ENCODE data around the gene ACTR8. TPM values are rescaled to one million over a fixed set of nuclear protein-coding genes. Genes with fewer than 3 reads are reported as not detected.

Gene ACTR8
- total RNA-seq, 5 donors from 2014 or later (not counting 1 experiment from before 2014, with no cell fraction given) = 23.0 to 47.3 (median 35.2) TPM

GRCh38 chr3:53841296-53841695 lies 40.7 kb downstream of the ACTR8 start:
- no peak overlapping the region for H3K27ac ChIP-seq (ENCODE audit: low read length)
- H3K36me3 Mint-ChIP-seq = no peaks in the 10 kb centered on the region
- ATAC-seq (replicated peaks in 1 of 4) = no peak
- no peak overlapping the region for H3K4me3 ChIP-seq (ENCODE audit: control insufficient read depth in 1 of 2, extremely low read depth in 1 of 2, low read length in 1 of 2)
- H3K9me3 ChIP-seq = no peaks in the 10 kb centered on the region
- H3K27ac Mint-ChIP-seq = no peak overlapping the region
- no peaks in the 10 kb centered on the region for H3K36me3 ChIP-seq (ENCODE audit: control insufficient read depth in 2 of 2, extremely low read depth in 1 of 2, insufficient read depth in 1 of 2, low read length in 1 of 2)
- H3K4me3 Mint-ChIP-seq = no peak overlapping the region
- H3K9me3 Mint-ChIP-seq = no peaks in the 10 kb centered on the region
- 95% methylated on average over 4 of the region's 5 CpGs for WGBS (ENCODE audit: insufficient coverage)
- ChIA-PET CTCF (no interaction called here), POLR2A (no interaction called here)
- peaks cover 0 to 5% (median 2%) of the 10 kb centered on the region in 3 donors for H3K4me1 Mint-ChIP-seq
- peaks cover 25 to 40% of the 10 kb centered on the region in 2 donors for H3K27me3 Mint-ChIP-seq
- no peak for DNase-seq
- H3K27me3 ChIP-seq (replicated peaks in 1 of 2; ENCODE audit: control insufficient read depth in 2 of 2, extremely low read depth in 1 of 2, insufficient read depth in 2 of 2, low read length in 1 of 2) = peaks cover 5 to 48% of the 10 kb centered on the region in 2 experiments
- peaks cover 0 to 5% of the 10 kb centered on the region in 2 experiments for H3K4me1 ChIP-seq (ENCODE audit: control insufficient read depth in 1 of 2, extremely low read depth in 1 of 2, insufficient read depth in 2 of 2, low read length in 2 of 2)

DNA sequence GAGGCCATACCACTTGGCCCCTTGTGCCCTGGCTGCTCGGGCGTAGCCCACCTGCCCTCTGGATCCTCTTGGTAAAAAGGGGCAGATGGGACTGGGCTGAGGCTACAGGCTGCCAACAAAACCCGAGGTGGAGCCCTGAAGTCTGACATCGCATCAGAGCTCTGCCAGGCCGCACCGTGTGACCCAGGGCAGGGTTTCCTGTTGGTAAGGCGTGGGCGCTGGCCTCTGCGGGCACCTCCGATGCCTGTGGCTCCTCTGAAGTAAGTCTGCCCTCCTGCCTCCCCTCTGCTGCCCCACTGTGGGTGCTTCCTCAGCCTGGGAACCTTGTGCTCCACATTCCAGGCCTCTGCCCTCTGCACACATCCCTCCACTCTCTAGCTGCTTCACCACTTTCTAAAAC lies 44.6 kb downstream of the ACTR8 start:
- Histone ChIP-seq H3K4me1 (ENCODE audit: control insufficient read depth in 1 of 2, extremely low read depth in 1 of 2, insufficient read depth in 2 of 2, low read length in 2 of 2) (no peaks in the 10 kb centered on the region), H3K36me3 (ENCODE audit: control insufficient read depth in 2 of 2, extremely low read depth in 1 of 2, insufficient read depth in 1 of 2, low read length in 1 of 2) (no peaks in the 10 kb centered on the region), H3K9me3 (no peaks in the 10 kb centered on the region), H3K27me3 (replicated peaks in 1 of 2; ENCODE audit: control insufficient read depth in 2 of 2, extremely low read depth in 1 of 2, insufficient read depth in 2 of 2, low read length in 1 of 2) (peaks cover 0 to 17% of the 10 kb centered on the region in 2 experiments), H3K4me3 (ENCODE audit: control insufficient read depth in 1 of 2, extremely low read depth in 1 of 2, low read length in 1 of 2) (no peak overlapping the region), H3K27ac (ENCODE audit: low read length) (no peak overlapping the region)
- ATAC-seq (replicated peaks in 1 of 4) (peak in 1 of 4 experiments; percentile 17), DNase-seq (no peak)
- no peak overlapping the region for H3K27ac Mint-ChIP-seq
- peaks cover 6 to 8% of the 10 kb centered on the region in 2 donors for H3K27me3 Mint-ChIP-seq
- no peaks in the 10 kb centered on the region for H3K9me3 Mint-ChIP-seq
- no peaks in the 10 kb centered on the region for H3K4me1 Mint-ChIP-seq
- POLR2A ChIA-PET = no interaction called here
- CTCF ChIA-PET = no interaction called here
- H3K4me3 Mint-ChIP-seq = no peak overlapping the region
- H3K36me3 Mint-ChIP-seq = no peaks in the 10 kb centered on the region
- 68% methylated on average over 9 of the region's 10 CpGs for WGBS (ENCODE audit: insufficient coverage)

DNA sequence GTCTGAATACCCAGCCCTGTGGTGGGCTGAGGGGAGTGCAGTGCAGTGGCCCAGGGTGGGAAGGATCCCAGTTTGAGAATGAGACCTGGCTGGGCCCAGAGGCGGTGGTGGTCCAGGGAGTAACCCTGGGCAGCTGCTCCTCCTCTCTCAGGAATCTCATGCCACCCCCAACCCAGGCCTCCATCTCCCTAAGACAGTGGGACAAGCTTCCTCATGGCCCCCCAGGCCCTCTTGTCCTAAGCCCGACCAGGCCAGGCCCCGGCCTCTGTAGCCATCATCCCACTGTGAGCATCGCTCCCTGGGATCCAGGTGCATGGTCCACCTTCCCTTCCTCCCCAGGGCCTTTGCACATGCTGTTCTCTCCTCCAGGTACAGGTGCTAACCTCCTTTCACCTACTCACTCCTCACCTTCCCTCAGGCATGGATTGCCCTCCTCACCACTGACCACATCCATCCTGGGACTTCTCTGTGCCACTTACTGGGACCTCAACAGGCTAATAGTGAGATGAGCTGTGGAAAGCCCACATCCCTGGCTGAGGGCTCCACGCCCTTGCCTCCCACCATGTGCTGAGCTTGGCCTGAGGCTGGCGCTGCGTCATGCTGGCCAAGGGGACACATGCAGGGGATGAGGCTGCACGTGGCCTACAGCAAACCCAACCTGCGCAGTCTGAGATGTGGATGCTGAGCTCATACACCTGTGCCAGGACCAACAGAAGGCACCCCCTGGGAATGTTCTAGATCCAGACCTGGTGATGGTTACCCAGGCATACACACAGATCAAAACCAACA lies 45.7 kb downstream of the ACTR8 start:
- Mint-ChIP-seq H3K4me3 (no peak overlapping the region), H3K27ac (no peak overlapping the region), H3K27me3 (peaks cover 6% of the 10 kb centered on the region in 2 donors), H3K9me3 (no peaks in the 10 kb centered on the region), H3K36me3 (no peaks in the 10 kb centered on the region), H3K4me1 (no peaks in the 10 kb centered on the region)
- POLR2A ChIA-PET = no interaction called here
- CTCF ChIA-PET = no interaction called here
- no peaks in the 10 kb centered on the region for H3K36me3 ChIP-seq (ENCODE audit: control insufficient read depth in 2 of 2, extremely low read depth in 1 of 2, insufficient read depth in 1 of 2, low read length in 1 of 2)
- no peak for ATAC-seq (replicated peaks in 1 of 4)
- no peak overlapping the region for H3K4me3 ChIP-seq (ENCODE audit: control insufficient read depth in 1 of 2, extremely low read depth in 1 of 2, low read length in 1 of 2)
- H3K27ac ChIP-seq (ENCODE audit: low read length) = no peak overlapping the region
- no peaks in the 10 kb centered on the region for H3K9me3 ChIP-seq
- no peak for DNase-seq
- 86% methylated on average over 7 of the region's 9 CpGs for WGBS (ENCODE audit: insufficient coverage)
- H3K27me3 ChIP-seq (replicated peaks in 1 of 2; ENCODE audit: control insufficient read depth in 2 of 2, extremely low read depth in 1 of 2, insufficient read depth in 2 of 2, low read length in 1 of 2) = peaks cover 0 to 16% of the 10 kb centered on the region in 2 experiments
- no peaks in the 10 kb centered on the region for H3K4me1 ChIP-seq (ENCODE audit: control insufficient read depth in 1 of 2, extremely low read depth in 1 of 2, insufficient read depth in 2 of 2, low read length in 2 of 2)

DNA sequence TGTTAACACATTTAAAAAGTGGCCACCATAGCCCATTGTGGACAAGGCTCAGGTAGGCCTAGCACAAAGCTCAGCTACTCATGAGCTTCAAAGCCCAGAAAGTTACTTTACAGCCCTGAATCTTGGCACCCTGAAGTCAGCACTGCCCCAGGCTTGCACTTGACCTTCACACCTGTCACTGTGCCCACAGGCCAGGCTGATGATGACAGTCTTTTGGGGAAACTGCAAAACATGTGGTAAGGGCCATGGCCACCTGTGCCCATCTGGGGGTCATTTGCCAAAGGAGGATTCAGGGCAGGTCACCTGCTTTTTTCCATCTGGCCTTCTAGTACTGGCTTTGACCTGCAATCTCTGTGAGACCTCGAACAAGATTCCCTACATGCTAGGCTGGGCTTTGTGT lies 46.7 kb downstream of the ACTR8 start:
- CTCF ChIA-PET = no interaction called here
- POLR2A ChIA-PET = no interaction called here
- H3K27ac Mint-ChIP-seq = no peak overlapping the region
- no peak overlapping the region for H3K4me3 Mint-ChIP-seq
- peaks cover 6% of the 10 kb centered on the region in 2 donors for H3K27me3 Mint-ChIP-seq
- no peaks in the 10 kb centered on the region for H3K4me1 ChIP-seq (ENCODE audit: control insufficient read depth in 1 of 2, extremely low read depth in 1 of 2, insufficient read depth in 2 of 2, low read length in 2 of 2)
- no peak overlapping the region for H3K4me3 ChIP-seq (ENCODE audit: control insufficient read depth in 1 of 2, extremely low read depth in 1 of 2, low read length in 1 of 2)
- no peaks in the 10 kb centered on the region for H3K36me3 Mint-ChIP-seq
- no CpG with 5 or more reads among the region's 1 CpG for WGBS (ENCODE audit: insufficient coverage)
- H3K9me3 Mint-ChIP-seq = no peaks in the 10 kb centered on the region
- H3K36me3 ChIP-seq (ENCODE audit: control insufficient read depth in 2 of 2, extremely low read depth in 1 of 2, insufficient read depth in 1 of 2, low read length in 1 of 2) = no peaks in the 10 kb centered on the region
- DNase-seq (no peak), ATAC-seq (replicated peaks in 1 of 4) (no peak)
- no peaks in the 10 kb centered on the region for H3K9me3 ChIP-seq
- H3K27me3 ChIP-seq (replicated peaks in 1 of 2; ENCODE audit: control insufficient read depth in 2 of 2, extremely low read depth in 1 of 2, insufficient read depth in 2 of 2, low read length in 1 of 2) = peaks cover 0 to 15% of the 10 kb centered on the region in 2 experiments
- H3K4me1 Mint-ChIP-seq = no peaks in the 10 kb centered on the region
- no peak overlapping the region for H3K27ac ChIP-seq (ENCODE audit: low read length)

GRCh38 chr3:53834429-53835095 lies 47.4 kb downstream of the ACTR8 start:
- no peak overlapping the region for H3K4me3 Mint-ChIP-seq
- no peak overlapping the region for H3K27ac ChIP-seq (ENCODE audit: low read length)
- peaks cover 6% of the 10 kb centered on the region in 2 donors for H3K27me3 Mint-ChIP-seq
- POLR2A ChIA-PET = no interaction called here
- no peak overlapping the region for H3K4me3 ChIP-seq (ENCODE audit: control insufficient read depth in 1 of 2, extremely low read depth in 1 of 2, low read length in 1 of 2)
- no peaks in the 10 kb centered on the region for H3K4me1 ChIP-seq (ENCODE audit: control insufficient read depth in 1 of 2, extremely low read depth in 1 of 2, insufficient read depth in 2 of 2, low read length in 2 of 2)
- no peaks in the 10 kb centered on the region for H3K9me3 Mint-ChIP-seq
- CTCF ChIA-PET = no interaction called here
- H3K36me3 ChIP-seq (ENCODE audit: control insufficient read depth in 2 of 2, extremely low read depth in 1 of 2, insufficient read depth in 1 of 2, low read length in 1 of 2) = no peaks in the 10 kb centered on the region
- no peaks in the 10 kb centered on the region for H3K36me3 Mint-ChIP-seq
- H3K4me1 Mint-ChIP-seq = no peaks in the 10 kb centered on the region
- H3K27me3 ChIP-seq (replicated peaks in 1 of 2; ENCODE audit: control insufficient read depth in 2 of 2, extremely low read depth in 1 of 2, insufficient read depth in 2 of 2, low read length in 1 of 2) = peaks cover 0 to 15% of the 10 kb centered on the region in 2 experiments
- no peak overlapping the region for H3K27ac Mint-ChIP-seq
- no peaks in the 10 kb centered on the region for H3K9me3 ChIP-seq
- ATAC-seq (replicated peaks in 1 of 4) (no peak), DNase-seq (no peak)
- WGBS (ENCODE audit: insufficient coverage) = 90% methylated on average over 6 of the region's 6 CpGs

GRCh38 chr3:53833700-53834099 lies 48.3 kb downstream of the ACTR8 start:
- CTCF ChIA-PET = no interaction called here
- no peak overlapping the region for H3K4me3 ChIP-seq (ENCODE audit: control insufficient read depth in 1 of 2, extremely low read depth in 1 of 2, low read length in 1 of 2)
- H3K9me3 ChIP-seq = no peaks in the 10 kb centered on the region
- no peak overlapping the region for H3K4me3 Mint-ChIP-seq
- H3K27ac Mint-ChIP-seq = no peak overlapping the region
- 71% methylated on average over 4 of the region's 5 CpGs for WGBS (ENCODE audit: insufficient coverage)
- H3K4me1 Mint-ChIP-seq = no peaks in the 10 kb centered on the region
- H3K36me3 ChIP-seq (ENCODE audit: control insufficient read depth in 2 of 2, extremely low read depth in 1 of 2, insufficient read depth in 1 of 2, low read length in 1 of 2) = no peaks in the 10 kb centered on the region
- DNase-seq (no peak), ATAC-seq (replicated peaks in 1 of 4) (no peak)
- no peaks in the 10 kb centered on the region for H3K36me3 Mint-ChIP-seq
- no peaks in the 10 kb centered on the region for H3K9me3 Mint-ChIP-seq
- no peaks in the 10 kb centered on the region for H3K4me1 ChIP-seq (ENCODE audit: control insufficient read depth in 1 of 2, extremely low read depth in 1 of 2, insufficient read depth in 2 of 2, low read length in 2 of 2)
- H3K27me3 ChIP-seq (replicated peaks in 1 of 2; ENCODE audit: control insufficient read depth in 2 of 2, extremely low read depth in 1 of 2, insufficient read depth in 2 of 2, low read length in 1 of 2) = peaks cover 0 to 15% of the 10 kb centered on the region in 2 experiments
- no peak overlapping the region for H3K27ac ChIP-seq (ENCODE audit: low read length)
- POLR2A ChIA-PET = no interaction called here
- peaks cover 0 to 4% of the 10 kb centered on the region in 2 donors for H3K27me3 Mint-ChIP-seq
